PFSK-1 (cell line): ENCODE measurements around the gene ITPRID1.

Experiments
- POLR2AphosphoS5 ChIP-seq: IDR thresholded peaks from 2 replicates; pipeline ENCODE4 v1.6.1; 2012; ENCODE audit warnings: low read depth, mild to moderate bottlenecking, control low read depth, low read length, moderate library complexity
- REST ChIP-seq, 2 experiments: IDR thresholded peaks; 2 replicates each; pipeline versions ENCODE4 v1.6.1 to v1.8.0; 2011 to 2012; ENCODE audit warnings: low read depth in 2 of 2, low read length in 2 of 2, control low read depth in 1 of 2, inconsistent platforms in 1 of 2, mild to moderate bottlenecking in 1 of 2, moderate library complexity in 1 of 2; ENCODE audit not compliant: insufficient read depth in 1 of 2
- TAF1 ChIP-seq: IDR thresholded peaks from 2 replicates; pipeline ENCODE4 v1.6.1; 2012; ENCODE audit warnings: low read length, control low read depth, borderline replicate concordance; ENCODE audit not compliant: insufficient read depth

GRCh38 chr7:31663072-31663471 lies 149.2 kb downstream of the ITPRID1 start:
- TF ChIP-seq REST (IDR thresholded peaks at IDR 0.05; ENCODE audit: insufficient read depth in 1 of 2, low read depth in 2 of 2, low read length in 2 of 2) (no peak), POLR2AphosphoS5 (no peak), TAF1 (no peak)
